Measurements from ENCODE around the gene BEAN1. TPM values are rescaled to one million over a fixed set of nuclear protein-coding genes. Genes with fewer than 3 reads are reported as not detected.

Gene BEAN1
- polyA plus RNA-seq, 1 donor from 2014 or later: 0.16 TPM

DNA sequence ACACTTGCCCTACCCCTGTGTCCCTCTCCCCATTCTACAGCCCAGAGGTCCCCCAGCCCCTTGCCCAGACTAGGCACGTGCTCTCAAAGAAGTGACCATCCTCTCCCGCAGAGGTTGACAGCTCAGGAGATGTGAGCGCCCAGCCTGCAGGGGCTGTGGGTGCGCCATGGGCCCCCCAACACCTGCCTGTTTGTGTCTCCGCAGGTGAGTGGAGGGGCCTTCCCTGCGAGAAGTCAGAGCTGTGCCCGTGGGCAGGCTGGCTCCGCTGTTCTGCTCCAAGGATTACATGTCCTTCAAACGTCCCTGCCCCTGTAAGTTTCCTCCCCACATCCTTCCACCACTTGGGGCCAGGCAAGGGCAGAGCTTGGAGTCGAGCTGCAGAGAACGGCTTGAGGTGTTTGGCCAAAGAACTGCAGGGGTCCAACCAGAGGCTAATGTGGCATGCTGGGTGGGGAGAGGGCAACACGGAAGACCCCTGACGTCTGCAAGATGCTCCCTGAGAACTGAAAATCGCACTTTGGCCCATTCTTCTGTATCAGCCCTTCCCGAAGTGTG is 10.4 kb downstream of the BEAN1 start:
- Histone ChIP-seq H3K9ac (ENCODE audit: low read length) (no peak overlapping the region), H3K27me3 (ENCODE audit: insufficient read depth, low read depth, low read length) (no peaks in the 10 kb centered on the region), H2AFZ (ENCODE audit: low read depth, low read length) (no peak overlapping the region), H3K9me3 (ENCODE audit: low read length) (no peaks in the 10 kb centered on the region), H4K20me1 (ENCODE audit: insufficient read depth) (no peaks in the 10 kb centered on the region), H3K79me2 (replicated peaks; ENCODE audit: insufficient read depth, low read length) (no peaks in the 10 kb centered on the region), H3K9me2 (ENCODE audit: insufficient read depth, low read length) (no peaks in the 10 kb centered on the region), H3K4me3 (ENCODE audit: low read length) (no peak overlapping the region), H3K4me2 (ENCODE audit: low read length) (no peak overlapping the region), H3K36me3 (ENCODE audit: insufficient read depth, low read length) (no peaks in the 10 kb centered on the region), H3K27ac (ENCODE audit: low read length) (no peak overlapping the region), H3F3A (ENCODE audit: insufficient read depth, low read length, poor library complexity, severe bottlenecking) (no peaks in the 10 kb centered on the region)
- TF ChIP-seq POLR2AphosphoS5 (IDR thresholded peaks at IDR 0.05): no peak
- TF ChIP-seq, protein P1, sequence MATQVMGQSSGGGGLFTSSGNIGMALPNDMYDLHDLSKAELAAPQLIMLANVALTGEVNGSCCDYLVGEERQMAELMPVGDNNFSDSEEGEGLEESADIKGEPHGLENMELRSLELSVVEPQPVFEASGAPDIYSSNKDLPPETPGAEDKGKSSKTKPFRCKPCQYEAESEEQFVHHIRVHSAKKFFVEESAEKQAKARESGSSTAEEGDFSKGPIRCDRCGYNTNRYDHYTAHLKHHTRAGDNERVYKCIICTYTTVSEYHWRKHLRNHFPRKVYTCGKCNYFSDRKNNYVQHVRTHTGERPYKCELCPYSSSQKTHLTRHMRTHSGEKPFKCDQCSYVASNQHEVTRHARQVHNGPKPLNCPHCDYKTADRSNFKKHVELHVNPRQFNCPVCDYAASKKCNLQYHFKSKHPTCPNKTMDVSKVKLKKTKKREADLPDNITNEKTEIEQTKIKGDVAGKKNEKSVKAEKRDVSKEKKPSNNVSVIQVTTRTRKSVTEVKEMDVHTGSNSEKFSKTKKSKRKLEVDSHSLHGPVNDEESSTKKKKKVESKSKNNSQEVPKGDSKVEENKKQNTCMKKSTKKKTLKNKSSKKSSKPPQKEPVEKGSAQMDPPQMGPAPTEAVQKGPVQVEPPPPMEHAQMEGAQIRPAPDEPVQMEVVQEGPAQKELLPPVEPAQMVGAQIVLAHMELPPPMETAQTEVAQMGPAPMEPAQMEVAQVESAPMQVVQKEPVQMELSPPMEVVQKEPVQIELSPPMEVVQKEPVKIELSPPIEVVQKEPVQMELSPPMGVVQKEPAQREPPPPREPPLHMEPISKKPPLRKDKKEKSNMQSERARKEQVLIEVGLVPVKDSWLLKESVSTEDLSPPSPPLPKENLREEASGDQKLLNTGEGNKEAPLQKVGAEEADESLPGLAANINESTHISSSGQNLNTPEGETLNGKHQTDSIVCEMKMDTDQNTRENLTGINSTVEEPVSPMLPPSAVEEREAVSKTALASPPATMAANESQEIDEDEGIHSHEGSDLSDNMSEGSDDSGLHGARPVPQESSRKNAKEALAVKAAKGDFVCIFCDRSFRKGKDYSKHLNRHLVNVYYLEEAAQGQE (IDR thresholded peaks at IDR 0.05; ENCODE audit: borderline replicate concordance): no peak
- TF ChIP-seq, protein P2, sequence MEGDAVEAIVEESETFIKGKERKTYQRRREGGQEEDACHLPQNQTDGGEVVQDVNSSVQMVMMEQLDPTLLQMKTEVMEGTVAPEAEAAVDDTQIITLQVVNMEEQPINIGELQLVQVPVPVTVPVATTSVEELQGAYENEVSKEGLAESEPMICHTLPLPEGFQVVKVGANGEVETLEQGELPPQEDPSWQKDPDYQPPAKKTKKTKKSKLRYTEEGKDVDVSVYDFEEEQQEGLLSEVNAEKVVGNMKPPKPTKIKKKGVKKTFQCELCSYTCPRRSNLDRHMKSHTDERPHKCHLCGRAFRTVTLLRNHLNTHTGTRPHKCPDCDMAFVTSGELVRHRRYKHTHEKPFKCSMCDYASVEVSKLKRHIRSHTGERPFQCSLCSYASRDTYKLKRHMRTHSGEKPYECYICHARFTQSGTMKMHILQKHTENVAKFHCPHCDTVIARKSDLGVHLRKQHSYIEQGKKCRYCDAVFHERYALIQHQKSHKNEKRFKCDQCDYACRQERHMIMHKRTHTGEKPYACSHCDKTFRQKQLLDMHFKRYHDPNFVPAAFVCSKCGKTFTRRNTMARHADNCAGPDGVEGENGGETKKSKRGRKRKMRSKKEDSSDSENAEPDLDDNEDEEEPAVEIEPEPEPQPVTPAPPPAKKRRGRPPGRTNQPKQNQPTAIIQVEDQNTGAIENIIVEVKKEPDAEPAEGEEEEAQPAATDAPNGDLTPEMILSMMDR (IDR thresholded peaks at IDR 0.05; ENCODE audit: poor library complexity, severe bottlenecking): no peak
- no peak for TF ChIP-seq EP300 (conservative IDR thresholded peaks at IDR 0.05; ENCODE audit: poor library complexity, severe bottlenecking)
- TF ChIP-seq SMC3 (conservative IDR thresholded peaks at IDR 0.05; ENCODE audit: poor library complexity): no peak
- no peak for TF ChIP-seq RAD21 (conservative IDR thresholded peaks at IDR 0.05)
- TF ChIP-seq EZH2 (IDR thresholded peaks at IDR 0.05; ENCODE audit: borderline replicate concordance, insufficient read depth, low read length, poor library complexity, severe bottlenecking): no peak
- no peak for TF ChIP-seq TAF1 (IDR thresholded peaks at IDR 0.05; ENCODE audit: low read depth)
- no peak for TF ChIP-seq MXI1 (conservative IDR thresholded peaks at IDR 0.05; ENCODE audit: poor library complexity, severe bottlenecking)

DNA sequence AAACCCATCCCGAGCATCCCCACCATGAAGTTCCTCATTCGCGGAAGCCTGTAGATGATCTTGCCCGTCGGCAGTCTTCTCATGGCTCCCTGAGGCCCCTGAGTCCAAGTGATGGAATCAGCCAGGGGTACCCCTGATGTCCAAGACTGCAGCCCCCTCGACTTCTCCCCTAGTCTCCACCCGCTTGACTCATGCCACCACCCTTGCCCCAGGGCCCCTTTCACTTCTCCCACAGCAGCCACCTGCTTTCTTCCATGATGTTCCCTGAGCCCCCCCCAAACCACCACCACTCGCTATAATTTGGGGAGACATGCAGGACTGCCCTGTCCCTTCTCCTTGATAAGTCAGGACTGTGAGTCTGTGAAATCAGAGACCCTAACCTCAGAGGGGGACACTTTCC is 11.4 kb downstream of the BEAN1 start:
- Histone ChIP-seq H3K27ac (ENCODE audit: low read length) (no peak overlapping the region), H3K9ac (ENCODE audit: low read length) (no peak overlapping the region), H3K27me3 (ENCODE audit: insufficient read depth, low read depth, low read length) (no peaks in the 10 kb centered on the region), H4K20me1 (ENCODE audit: insufficient read depth) (no peaks in the 10 kb centered on the region), H3K36me3 (ENCODE audit: insufficient read depth, low read length) (no peaks in the 10 kb centered on the region), H3K9me2 (ENCODE audit: insufficient read depth, low read length) (no peaks in the 10 kb centered on the region), H3K79me2 (replicated peaks; ENCODE audit: insufficient read depth, low read length) (no peaks in the 10 kb centered on the region), H2AFZ (ENCODE audit: low read depth, low read length) (no peak overlapping the region), H3K4me3 (ENCODE audit: low read length) (no peak overlapping the region), H3F3A (ENCODE audit: insufficient read depth, low read length, poor library complexity, severe bottlenecking) (no peaks in the 10 kb centered on the region), H3K4me2 (ENCODE audit: low read length) (no peak overlapping the region), H3K9me3 (ENCODE audit: low read length) (no peaks in the 10 kb centered on the region)
- TF ChIP-seq RAD21 (conservative IDR thresholded peaks at IDR 0.05): no peak
- no peak for TF ChIP-seq EP300 (conservative IDR thresholded peaks at IDR 0.05; ENCODE audit: poor library complexity, severe bottlenecking)
- no peak for TF ChIP-seq SMC3 (conservative IDR thresholded peaks at IDR 0.05; ENCODE audit: poor library complexity)
- TF ChIP-seq, protein P1 (IDR thresholded peaks at IDR 0.05; ENCODE audit: borderline replicate concordance): no peak
- no peak for TF ChIP-seq MXI1 (conservative IDR thresholded peaks at IDR 0.05; ENCODE audit: poor library complexity, severe bottlenecking)
- TF ChIP-seq, protein P2 (IDR thresholded peaks at IDR 0.05; ENCODE audit: poor library complexity, severe bottlenecking): no peak
- no peak for TF ChIP-seq POLR2AphosphoS5 (IDR thresholded peaks at IDR 0.05)
- TF ChIP-seq TAF1 (IDR thresholded peaks at IDR 0.05; ENCODE audit: low read depth): no peak
- no peak for TF ChIP-seq EZH2 (IDR thresholded peaks at IDR 0.05; ENCODE audit: borderline replicate concordance, insufficient read depth, low read length, poor library complexity, severe bottlenecking)
